HL-60/S4 (cell line): Measurements from ENCODE around the gene LARGE1.

Experiments used
- in situ Hi-C: fragments of 300-500 bp; cut with MboI; formaldehyde crosslinking; loops from 2 replicates; pipeline ENCODE4 v1.14.3; 2022; ENCODE audit warnings: low sequenced_read_pairs

Gene LARGE1

GRCh38 chr22:33920197-33920540 is at the start of gene LARGE1:
Gene LARGE1 (minus strand): TSS chr22:33920476.
- in situ Hi-C loops, result no loop called here

GRCh38 chr22:33969045-33969444 is 48.8 kb upstream of the LARGE1 start:
- in situ Hi-C loops, result no loop called here

GRCh38 chr22:33964121-33964520 is 43.8 kb upstream of the LARGE1 start:
- in situ Hi-C loops, result no loop called here

GRCh38 chr22:33962409-33962808 is 42.1 kb upstream of the LARGE1 start:
- in situ Hi-C loops, result no loop called here

GRCh38 chr22:33958741-33959140 is 38.5 kb upstream of the LARGE1 start:
- in situ Hi-C loops, result no loop called here

DNA sequence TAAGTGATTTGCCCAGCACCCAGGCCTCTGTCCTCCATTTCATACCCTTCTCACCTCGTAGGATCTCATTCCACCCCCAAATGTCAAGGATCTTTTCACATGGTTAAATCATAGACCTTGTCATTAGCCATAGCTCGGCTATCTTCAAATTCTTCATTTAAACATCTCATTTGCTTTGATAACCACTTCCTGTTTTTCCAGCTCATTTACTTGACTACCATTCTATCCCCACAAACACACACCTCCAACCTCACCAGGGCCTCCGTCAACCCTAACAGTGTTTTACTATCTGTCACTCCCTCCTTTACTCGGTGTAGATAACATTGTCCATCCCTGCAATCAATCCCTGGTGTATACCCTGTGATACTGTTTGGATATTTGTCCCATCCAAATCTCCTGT is 36.8 kb upstream of the LARGE1 start:
- in situ Hi-C loops, result no loop called here

DNA sequence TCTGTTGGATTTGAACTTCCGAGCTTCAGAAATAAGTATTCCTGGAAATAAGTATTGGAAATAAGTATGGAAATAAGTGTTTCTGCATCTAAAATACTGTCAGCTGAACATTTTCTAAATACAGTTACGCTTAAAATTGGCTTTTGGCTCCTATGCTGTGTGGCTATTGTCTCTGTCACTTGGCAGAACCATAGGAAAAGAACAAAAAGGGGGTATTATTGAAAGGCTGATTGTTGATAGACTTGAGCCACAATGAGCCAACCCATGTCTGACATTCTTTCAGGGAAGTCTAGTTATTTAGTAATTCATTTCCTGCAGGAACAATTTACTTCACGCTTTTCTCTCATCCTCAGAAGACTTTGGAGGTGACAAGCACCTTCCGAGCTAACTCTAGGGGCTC is 32.5 kb upstream of the LARGE1 start:
- in situ Hi-C loops, result no loop called here

GRCh38 chr22:33940741-33941140 is 20.5 kb upstream of the LARGE1 start:
- in situ Hi-C loops, result no loop called here

DNA sequence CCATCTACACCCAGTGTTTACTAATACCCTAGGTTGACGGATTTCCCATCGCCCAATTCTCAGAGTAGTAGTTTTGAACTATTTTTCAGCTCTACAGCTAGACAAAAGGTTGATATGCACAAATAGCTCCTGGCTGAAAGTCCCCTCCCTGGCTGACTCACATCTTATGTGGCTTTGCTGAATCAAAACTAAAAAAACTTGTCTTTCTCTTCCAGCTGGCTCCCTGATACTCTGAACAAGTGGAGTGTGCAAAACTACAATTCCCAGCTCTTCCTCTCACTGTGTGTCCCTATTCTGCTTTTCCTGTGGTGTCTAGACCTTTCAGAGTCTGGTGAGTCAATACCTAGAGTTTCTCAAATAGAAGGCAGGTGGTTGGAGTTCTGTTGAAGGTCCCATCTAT is 12.7 kb upstream of the LARGE1 start:
- in situ Hi-C loops, result no loop called here

DNA sequence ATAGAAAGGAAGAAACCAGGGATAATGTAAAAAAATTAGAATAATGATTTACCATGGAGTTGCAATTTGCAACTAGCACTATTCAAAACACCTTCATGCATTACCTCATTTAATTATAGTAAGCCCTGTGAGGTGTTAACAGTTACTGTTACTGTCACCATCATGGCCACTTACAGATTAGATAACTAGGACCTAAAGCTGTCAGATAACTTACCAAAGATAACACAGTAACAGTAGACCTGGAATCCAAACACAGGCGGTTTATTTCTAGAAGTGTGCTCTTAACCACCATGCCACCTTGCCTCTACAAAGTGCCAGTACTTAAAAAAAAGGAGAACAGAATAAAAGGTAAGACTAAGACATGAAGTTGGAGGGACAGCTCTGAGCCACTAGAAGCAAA is 11.1 kb upstream of the LARGE1 start:
- in situ Hi-C loops, result no loop called here

DNA sequence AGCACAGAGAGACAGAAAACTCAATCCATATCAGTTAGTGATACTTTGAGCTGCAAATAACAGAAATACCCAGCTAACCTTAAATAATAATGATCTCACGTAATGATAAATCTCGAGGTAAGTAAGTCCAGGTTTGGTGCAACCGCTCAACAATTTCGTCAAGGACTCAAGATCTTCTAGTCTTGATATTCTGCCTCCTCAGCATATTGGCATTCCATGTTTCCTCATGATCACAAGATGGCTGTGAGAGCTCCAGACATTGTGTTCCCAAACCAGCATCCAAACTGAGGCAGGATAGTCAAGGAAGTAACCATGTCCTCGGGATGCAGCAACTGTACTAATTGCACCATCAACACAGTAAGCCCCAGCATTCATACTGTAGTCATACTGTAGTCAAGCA is 7.5 kb upstream of the LARGE1 start:
- in situ Hi-C loops, result no loop called here

DNA sequence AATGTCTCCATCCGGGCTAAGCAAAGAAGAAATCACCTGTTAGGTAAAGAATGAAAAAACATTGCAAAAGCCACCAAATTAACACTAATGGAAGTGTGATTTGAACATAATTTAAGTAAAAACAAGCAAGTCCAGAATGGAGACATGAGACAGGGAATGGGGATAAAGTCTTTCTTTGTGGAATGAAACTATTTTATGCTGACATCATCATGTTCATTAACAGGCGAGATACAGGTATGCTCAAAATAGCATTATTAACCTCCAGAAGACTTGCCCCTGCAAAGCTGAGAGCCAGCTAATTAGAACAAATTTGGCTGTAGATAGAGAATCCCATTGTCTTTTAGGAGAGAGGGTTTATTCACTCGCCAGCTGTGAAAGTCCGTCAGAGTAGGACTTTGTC is 4.9 kb upstream of the LARGE1 start:
- in situ Hi-C loops, result no loop called here

- in situ Hi-C loops, result no loop called here
Observed at GRCh38 chr22:33923660-33924246, 3.5 kb upstream of the LARGE1 start.

DNA sequence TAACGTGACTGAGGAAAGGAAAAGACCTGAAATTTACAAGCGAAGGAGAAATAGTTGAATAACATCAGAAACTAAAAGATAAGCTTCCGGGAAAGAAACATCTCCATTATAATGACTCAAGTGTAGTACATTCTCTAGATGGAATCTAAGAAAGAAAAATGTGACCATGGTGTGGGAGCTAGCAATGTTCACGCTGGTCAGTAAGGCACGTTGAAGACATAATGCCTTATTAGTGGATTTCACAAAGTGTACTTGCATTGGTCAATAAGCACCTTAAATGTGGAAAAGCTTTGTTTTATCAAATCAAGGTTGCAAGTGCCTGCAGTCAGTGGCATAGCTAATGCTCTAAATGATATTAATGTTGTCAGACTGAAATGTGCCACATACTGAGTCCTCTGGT is 2.8 kb upstream of the LARGE1 start:
- in situ Hi-C loops, result no loop called here

DNA sequence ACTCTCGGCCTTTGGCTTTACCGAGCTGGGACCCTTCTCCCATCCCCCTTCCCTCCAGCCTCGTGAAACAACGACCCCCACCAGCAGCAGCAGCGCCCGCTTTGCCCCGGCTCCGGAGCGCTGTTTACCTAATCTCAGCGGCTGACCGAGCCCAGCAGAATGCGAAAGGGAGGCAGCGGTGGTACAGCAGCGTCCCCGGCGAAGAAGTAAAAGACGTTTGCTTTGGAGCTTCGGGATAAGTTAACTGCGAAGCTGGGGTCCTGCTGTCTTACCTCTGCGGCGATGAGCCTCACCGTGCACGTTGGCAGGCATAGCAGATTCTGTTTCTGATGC is 2.0 kb upstream of the LARGE1 start:
- in situ Hi-C loops, result no loop called here

DNA sequence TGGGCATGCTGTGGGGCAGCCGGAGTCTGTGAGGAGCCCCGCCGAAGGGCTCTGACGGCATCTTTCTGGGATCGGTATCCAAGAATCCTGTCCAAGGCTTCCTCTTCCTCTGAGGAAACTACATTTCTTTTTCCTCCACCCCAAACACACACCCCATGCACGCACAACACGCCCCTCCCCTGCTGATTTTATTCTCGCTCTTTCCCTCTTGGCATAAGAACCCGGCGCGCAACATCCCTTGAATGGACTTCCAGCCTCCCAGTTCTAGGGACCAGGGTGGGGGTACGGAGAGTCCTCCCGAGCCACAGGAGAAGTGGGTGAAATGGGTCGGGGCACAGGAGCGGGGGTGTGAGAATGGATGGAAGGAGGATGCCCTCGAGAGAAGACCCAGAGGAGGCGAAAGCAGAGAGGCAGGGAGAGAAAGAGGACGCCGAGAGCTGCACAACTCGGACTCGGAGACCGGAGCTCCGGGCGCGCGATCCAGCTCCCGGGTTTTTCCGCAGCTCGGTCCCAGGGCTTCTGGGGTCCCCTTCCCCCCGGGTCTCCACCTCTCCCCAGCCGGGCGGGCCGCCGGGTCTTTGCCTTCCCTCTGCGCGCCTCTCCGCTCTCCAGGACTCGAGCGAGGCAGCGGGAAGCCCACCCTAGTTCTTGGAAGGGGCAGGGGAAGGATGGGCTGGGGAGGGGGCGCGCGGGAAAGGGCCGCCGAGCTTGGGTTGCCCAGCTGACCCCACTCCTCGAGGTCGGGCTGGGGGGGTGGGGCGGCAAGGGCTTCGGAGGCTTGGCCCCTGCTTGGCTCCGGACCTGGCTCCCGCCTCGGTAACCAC is 1.5 kb upstream of the LARGE1 start:
- in situ Hi-C loops, result no loop called here

DNA sequence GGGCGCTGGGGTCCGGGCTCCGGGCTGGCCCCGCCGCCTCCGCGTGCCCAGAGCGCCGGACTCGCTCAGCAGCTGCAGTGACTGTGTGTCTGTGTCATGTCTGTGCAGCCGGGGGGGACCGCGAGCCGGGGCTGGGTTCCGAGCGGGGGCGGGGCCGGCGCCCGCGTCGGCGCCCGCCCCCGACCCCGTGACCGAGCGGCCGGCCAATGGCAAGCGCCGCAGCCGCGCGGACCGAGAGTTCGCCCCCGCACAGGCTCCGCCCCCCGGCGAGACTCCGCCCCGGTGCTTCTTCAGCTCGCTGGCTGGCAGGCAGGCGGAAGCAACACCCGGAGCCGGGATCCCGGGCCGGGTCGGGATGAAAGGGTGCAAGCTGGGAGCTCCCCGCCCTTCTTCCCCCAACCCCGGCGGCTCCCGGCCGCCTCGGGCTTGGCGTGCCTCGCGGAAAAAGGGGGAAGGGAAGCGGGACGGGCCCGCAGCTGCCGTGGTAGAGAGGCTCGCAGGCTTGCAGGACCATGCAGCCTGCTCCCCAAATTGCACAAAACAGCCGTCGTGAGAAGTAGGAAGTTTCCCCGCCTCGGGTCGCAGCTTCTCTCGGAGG is 750 bp upstream of the LARGE1 start:
- in situ Hi-C loops, result no loop called here

DNA sequence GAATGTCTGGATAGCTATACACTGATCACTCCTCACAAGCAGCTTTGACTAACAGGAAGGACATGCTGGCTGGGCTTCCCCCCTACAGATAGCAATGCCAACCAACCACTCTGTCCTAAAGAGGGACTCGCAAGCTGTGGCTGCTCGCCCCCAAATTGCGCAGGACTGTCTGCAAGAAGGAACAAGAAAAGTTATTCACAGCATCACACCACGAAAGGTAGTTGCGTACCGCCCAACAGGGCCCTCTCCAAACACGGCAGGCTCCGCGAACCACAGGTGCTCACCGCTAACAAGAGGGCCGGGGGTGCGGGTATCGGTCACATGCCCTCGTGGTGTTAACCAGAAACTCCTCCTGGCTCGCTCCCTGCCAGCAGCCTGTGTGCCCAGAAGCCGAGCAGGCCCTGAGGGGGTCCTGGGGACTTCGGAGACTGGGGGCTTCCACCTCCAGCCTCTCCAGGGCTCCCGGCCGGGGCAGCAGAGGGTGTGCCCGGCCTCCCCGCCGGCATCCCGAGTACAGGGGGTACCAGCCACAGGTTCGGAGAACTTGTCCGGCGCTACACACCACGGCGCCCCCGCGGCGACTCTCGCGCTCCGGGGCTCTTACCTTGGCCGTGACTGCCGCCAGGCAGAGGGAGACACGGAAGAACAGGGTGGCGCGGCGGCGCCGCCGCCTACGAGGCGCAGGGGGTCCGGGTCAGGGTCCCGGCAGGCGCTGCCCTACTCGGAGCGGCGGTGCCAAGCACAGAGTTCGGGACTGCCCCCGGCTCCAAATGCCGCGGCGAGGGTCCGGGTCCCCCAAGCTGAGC is 682 bp downstream of the LARGE1 start:
- in situ Hi-C loops, result no loop called here

- in situ Hi-C loops, result no loop called here
Observed at GRCh38 chr22:33918676-33919365, 1.5 kb downstream of the LARGE1 start.

DNA sequence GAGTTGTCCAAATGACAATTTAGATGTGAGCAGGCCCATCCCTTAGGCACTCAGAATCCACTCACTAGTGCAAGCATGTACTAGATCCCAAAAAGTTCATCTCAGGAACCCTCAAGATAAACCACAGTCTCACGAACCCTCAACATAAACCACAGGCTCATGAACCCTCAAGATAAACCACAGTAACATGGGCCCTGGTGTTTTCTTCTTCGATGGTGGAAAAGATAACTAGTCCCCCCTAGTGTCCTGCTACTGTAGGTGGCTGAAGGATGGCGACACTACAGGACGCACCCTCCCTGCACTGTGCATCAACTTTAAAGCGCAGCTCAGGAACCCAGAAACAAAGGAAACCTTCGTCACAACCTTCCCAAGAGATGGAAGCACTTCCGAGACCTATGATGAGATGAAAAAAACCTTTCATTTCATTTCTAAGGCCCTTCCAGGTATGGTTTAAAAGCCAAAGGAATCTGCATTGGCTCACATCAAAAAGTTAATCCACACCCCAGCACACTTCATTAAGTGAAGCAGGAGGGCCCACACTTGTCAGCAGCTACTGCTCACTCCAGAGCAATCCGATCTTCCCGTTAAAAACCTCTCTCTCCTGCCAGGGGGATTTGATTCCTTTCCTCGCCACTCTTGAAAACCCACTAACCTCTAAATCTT is 2.4 kb downstream of the LARGE1 start:
- in situ Hi-C loops, result no loop called here

GRCh38 chr22:33914699-33915098 is 5.6 kb downstream of the LARGE1 start:
- in situ Hi-C loops, result no loop called here
